ENCODE data around the gene CD24. TPM values are rescaled to one million over a fixed set of nuclear protein-coding genes. Genes with fewer than 3 reads are reported as not detected.
"Not testable (repeated sequence)": the region's sequence is repeated elsewhere in the genome, so short reads cannot be mapped to it uniquely, and the experiment has no call there.

CD24 gene
- total and polyA plus RNA-seq, 2 donors from 2014 or later, result 980 to 2,350 TPM

- FAIRE-seq (no peak), DNase-seq (no peak)
- TF ChIP-seq, protein P1, sequence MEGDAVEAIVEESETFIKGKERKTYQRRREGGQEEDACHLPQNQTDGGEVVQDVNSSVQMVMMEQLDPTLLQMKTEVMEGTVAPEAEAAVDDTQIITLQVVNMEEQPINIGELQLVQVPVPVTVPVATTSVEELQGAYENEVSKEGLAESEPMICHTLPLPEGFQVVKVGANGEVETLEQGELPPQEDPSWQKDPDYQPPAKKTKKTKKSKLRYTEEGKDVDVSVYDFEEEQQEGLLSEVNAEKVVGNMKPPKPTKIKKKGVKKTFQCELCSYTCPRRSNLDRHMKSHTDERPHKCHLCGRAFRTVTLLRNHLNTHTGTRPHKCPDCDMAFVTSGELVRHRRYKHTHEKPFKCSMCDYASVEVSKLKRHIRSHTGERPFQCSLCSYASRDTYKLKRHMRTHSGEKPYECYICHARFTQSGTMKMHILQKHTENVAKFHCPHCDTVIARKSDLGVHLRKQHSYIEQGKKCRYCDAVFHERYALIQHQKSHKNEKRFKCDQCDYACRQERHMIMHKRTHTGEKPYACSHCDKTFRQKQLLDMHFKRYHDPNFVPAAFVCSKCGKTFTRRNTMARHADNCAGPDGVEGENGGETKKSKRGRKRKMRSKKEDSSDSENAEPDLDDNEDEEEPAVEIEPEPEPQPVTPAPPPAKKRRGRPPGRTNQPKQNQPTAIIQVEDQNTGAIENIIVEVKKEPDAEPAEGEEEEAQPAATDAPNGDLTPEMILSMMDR (IDR thresholded peaks at IDR 0.05; ENCODE audit: borderline replicate concordance, extremely low read depth, insufficient read depth), result no peak
- Histone ChIP-seq H3K9ac (ENCODE audit: low read length in 3 of 3) (no peak overlapping the region), H3K27ac (ENCODE audit: low read depth in 2 of 2, low read length in 2 of 2) (no peak overlapping the region), H3K4me1 (ENCODE audit: control insufficient read depth in 2 of 3, insufficient read depth in 2 of 3, low read depth in 1 of 3, low read length in 3 of 3) (no peaks in the 10 kb centered on the region), H3K27me3 (ENCODE audit: control insufficient read depth, insufficient read depth, low read length) (no peaks in the 10 kb centered on the region), H3K9me3 (ENCODE audit: control insufficient read depth in 2 of 3, insufficient read depth in 1 of 3, low read length in 3 of 3) (no peaks in the 10 kb centered on the region), H3K36me3 (ENCODE audit: control insufficient read depth in 2 of 3, insufficient read depth in 3 of 3, low read length in 3 of 3) (no peaks in the 10 kb centered on the region), H3K4me3 (ENCODE audit: low read length in 3 of 3) (no peak overlapping the region)
- intact Hi-C loops (cut with DNase I), result no loop called here
Observed at GRCh38 chr6:107020239-107020638, 45.7 kb upstream of the CD24 start.

DNA sequence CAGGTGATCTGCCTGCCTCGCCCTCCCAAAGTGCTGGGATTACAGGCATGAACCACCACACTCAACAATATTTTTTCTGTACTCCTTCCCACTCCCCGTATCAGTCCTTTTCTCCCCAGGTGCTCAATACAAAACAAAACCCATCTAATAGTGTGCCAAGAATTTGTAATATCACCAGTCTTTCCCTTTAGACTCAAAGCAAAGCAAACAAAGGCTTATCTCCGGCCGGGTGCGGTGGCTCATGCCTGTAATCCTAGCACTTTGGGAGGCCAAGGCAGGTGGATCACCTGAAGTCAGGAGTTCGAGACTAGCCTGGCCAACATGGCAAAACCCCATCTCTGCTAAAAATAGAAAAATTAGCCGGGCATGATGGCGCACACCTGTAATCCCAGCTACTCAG lies 45.1 kb upstream of the CD24 start:
- FAIRE-seq; H3K4me3 ChIP-seq (ENCODE audit: low read length in 3 of 3); DNase-seq; H3K27ac ChIP-seq (ENCODE audit: low read depth in 2 of 2, low read length in 2 of 2); H3K36me3 ChIP-seq (ENCODE audit: control insufficient read depth in 2 of 3, insufficient read depth in 3 of 3, low read length in 3 of 3); H3K27me3 ChIP-seq (ENCODE audit: control insufficient read depth, insufficient read depth, low read length); H3K9me3 ChIP-seq (ENCODE audit: control insufficient read depth in 2 of 3, insufficient read depth in 1 of 3, low read length in 3 of 3); H3K9ac ChIP-seq (ENCODE audit: low read length in 3 of 3); intact Hi-C loops (cut with DNase I); H3K4me1 ChIP-seq (ENCODE audit: control insufficient read depth in 2 of 3, insufficient read depth in 2 of 3, low read depth in 1 of 3, low read length in 3 of 3): not testable (repeated sequence)

DNA sequence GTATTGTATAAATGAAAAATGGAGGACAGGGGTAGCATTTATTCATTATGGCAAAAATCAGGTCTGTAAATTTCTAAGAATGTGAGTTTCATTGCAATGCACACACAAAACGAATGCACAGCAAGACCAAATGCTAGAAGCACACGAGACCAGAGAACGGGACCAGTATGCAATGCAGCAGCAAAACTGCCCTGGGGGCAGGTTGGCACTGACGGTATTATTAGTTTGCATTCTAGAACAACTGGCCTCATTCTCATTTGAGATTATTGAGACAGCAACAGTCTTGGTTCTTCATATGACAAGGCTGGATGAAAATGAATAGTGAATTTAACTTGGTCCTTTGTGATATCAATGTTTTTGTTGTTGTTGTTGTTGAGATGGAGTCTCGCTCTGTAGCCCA lies 44.5 kb upstream of the CD24 start:
- Histone ChIP-seq H3K4me3 (ENCODE audit: low read length in 3 of 3) (no peak overlapping the region), H3K27ac (ENCODE audit: low read depth in 2 of 2, low read length in 2 of 2) (no peak overlapping the region), H3K36me3 (ENCODE audit: control insufficient read depth in 2 of 3, insufficient read depth in 3 of 3, low read length in 3 of 3) (no peaks in the 10 kb centered on the region), H3K9ac (ENCODE audit: low read length in 3 of 3) (no peak overlapping the region), H3K9me3 (ENCODE audit: control insufficient read depth in 2 of 3, insufficient read depth in 1 of 3, low read length in 3 of 3) (no peaks in the 10 kb centered on the region), H3K27me3 (ENCODE audit: control insufficient read depth, insufficient read depth, low read length) (no peaks in the 10 kb centered on the region), H3K4me1 (ENCODE audit: control insufficient read depth in 2 of 3, insufficient read depth in 2 of 3, low read depth in 1 of 3, low read length in 3 of 3) (no peaks in the 10 kb centered on the region)
- intact Hi-C loops (cut with DNase I), result no loop called here
- DNase-seq, result no peak
- FAIRE-seq, result no peak
- TF ChIP-seq, protein P1 (IDR thresholded peaks at IDR 0.05; ENCODE audit: borderline replicate concordance, extremely low read depth, insufficient read depth), result no peak

GRCh38 chr6:107009499-107009898 lies 35.0 kb upstream of the CD24 start:
- no peak overlapping the region for H3K27ac ChIP-seq (ENCODE audit: low read depth in 2 of 2, low read length in 2 of 2)
- no peak overlapping the region for H3K4me3 ChIP-seq (ENCODE audit: low read length in 3 of 3)
- FAIRE-seq, result no peak
- H3K36me3 ChIP-seq (ENCODE audit: control insufficient read depth in 2 of 3, insufficient read depth in 3 of 3, low read length in 3 of 3), result no peaks in the 10 kb centered on the region
- no peak overlapping the region for H3K9ac ChIP-seq (ENCODE audit: low read length in 3 of 3)
- no peaks in the 10 kb centered on the region for H3K9me3 ChIP-seq (ENCODE audit: control insufficient read depth in 2 of 3, insufficient read depth in 1 of 3, low read length in 3 of 3)
- TF ChIP-seq, protein P1 (IDR thresholded peaks at IDR 0.05; ENCODE audit: borderline replicate concordance, extremely low read depth, insufficient read depth), result no peak
- no peaks in the 10 kb centered on the region for H3K4me1 ChIP-seq (ENCODE audit: control insufficient read depth in 2 of 3, insufficient read depth in 2 of 3, low read depth in 1 of 3, low read length in 3 of 3)
- intact Hi-C loops (cut with DNase I), result no loop called here
- no peak for DNase-seq
- no peaks in the 10 kb centered on the region for H3K27me3 ChIP-seq (ENCODE audit: control insufficient read depth, insufficient read depth, low read length)

Measured in kidney (tissue), 14 donors.